ENCODE results near the gene FAT4. TPM values are rescaled to one million over a fixed set of nuclear protein-coding genes. Genes with fewer than 3 reads are reported as not detected.

FAT4 gene
- total and polyA plus RNA-seq, 9 of the 15 experiments (the other 6 are each of a cell fraction or from before 2014, with no cell fraction given), result 0.01 TPM; not detected in 8

GRCh38 chr4:125334926-125335325, 20.2 kb downstream of the FAT4 start:
- Histone ChIP-seq H3K9me3 (replicated peaks; ENCODE audit: control insufficient read depth, insufficient read depth, low read depth, low read length) (no peaks in the 10 kb centered on the region), H3K27ac (ENCODE audit: extremely low read depth, low read depth, low read length) (no peak overlapping the region), H3K27me3 (ENCODE audit: control insufficient read depth in 2 of 2, insufficient read depth in 2 of 2, low read length in 2 of 2) (no peaks in the 10 kb centered on the region), H3K4me3 (no peak overlapping the region), H3K9me1 (ENCODE audit: control insufficient read depth, insufficient read depth, low read length) (no peaks in the 10 kb centered on the region), H3K4me2 (ENCODE audit: insufficient read depth, low read length) (no peak overlapping the region), H2AFZ (ENCODE audit: low read depth, low read length) (no peak overlapping the region), H3K79me2 (ENCODE audit: control insufficient read depth, insufficient read depth, low read length) (no peaks in the 10 kb centered on the region), H3K9ac (ENCODE audit: insufficient read depth in 1 of 2, low read depth in 2 of 2, low read length in 2 of 2) (no peak overlapping the region), H4K20me1 (replicated peaks; ENCODE audit: control insufficient read depth, insufficient read depth, low read length) (no peaks in the 10 kb centered on the region), H3K4me1 (replicated peaks in 1 of 2; ENCODE audit: control insufficient read depth in 2 of 2, insufficient read depth in 2 of 2, low read length in 2 of 2) (no peaks in the 10 kb centered on the region), H3K36me3 (ENCODE audit: control insufficient read depth, insufficient read depth, low read length) (no peaks in the 10 kb centered on the region)
- TF ChIP-seq POLR2AphosphoS2 (IDR thresholded peaks at IDR 0.05; ENCODE audit: low read length) (no peak), PCBP1 (IDR thresholded peaks at IDR 0.05; ENCODE audit: low read depth, low read length, poor library complexity, severe bottlenecking) (no peak), MYC (IDR thresholded peaks at IDR 0.05; ENCODE audit: low read depth, low read length) (no peak), MYC (CRISPR knock-in tag; IDR thresholded peaks at IDR 0.05; ENCODE audit: borderline replicate concordance, low read depth) (no peak), HEY1 (CRISPR knock-in tag; IDR thresholded peaks at IDR 0.05; ENCODE audit: borderline replicate concordance) (no peak), DDX20 (tag; IDR thresholded peaks at IDR 0.05; ENCODE audit: low read depth) (no peak), HMG20A (CRISPR knock-in tag; conservative IDR thresholded peaks at IDR 0.05) (no peak), STAG1 (CRISPR knock-in tag; IDR thresholded peaks at IDR 0.05; ENCODE audit: borderline replicate concordance) (no peak), ZNF41 (CRISPR knock-in tag; conservative IDR thresholded peaks at IDR 0.05) (no peak), ATF3 (IDR thresholded peaks at IDR 0.05) (no peak), ATF3 (CRISPR knock-in tag; conservative IDR thresholded peaks at IDR 0.05) (no peak), NCOA1 (IDR thresholded peaks at IDR 0.05; ENCODE audit: low read depth) (no peak), ZNF696 (CRISPR knock-in tag; conservative IDR thresholded peaks at IDR 0.05) (no peak), ZNF280B (CRISPR knock-in tag; IDR thresholded peaks at IDR 0.05) (no peak), XRCC3 (IDR thresholded peaks at IDR 0.05) (no peak), CREB1 (IDR thresholded peaks at IDR 0.05) (no peak), CREB1 (CRISPR knock-in tag; IDR thresholded peaks at IDR 0.05) (no peak), ZNF311 (CRISPR knock-in tag; IDR thresholded peaks at IDR 0.05) (no peak), ZNF668 (CRISPR knock-in tag; IDR thresholded peaks at IDR 0.05) (no peak)
- BruUV-seq (replicated peaks), result no TSS peak
- FAIRE-seq (no peak), DNase-seq (ENCODE audit: extremely low read depth in 1 of 4, low spot score in 3 of 4) (no peak), ATAC-seq (no peak)
- in situ Hi-C loops (cut with MboI), result no loop called here
- CTCF ChIA-PET (ENCODE audit: low intra/inter-chr PET ratio), result no interaction called here
- POLR2A ChIA-PET, result interaction anchor here (0.6 to 0.7 kb wide), 2 partner anchors 31 to 93 kb away, joined by 3 to 4 read pairs; no protein-coding TSS in a partner anchor
- intact Hi-C loops (cut with micrococcal nuclease), result no loop called here
- 0% methylated on average over 1 of the region's 1 CpG for WGBS (ENCODE audit: insufficient coverage, low coverage, missing lambda C conversion rate)
